Gastrocnemius medialis (tissue), 4 donors: ENCODE measurements around the gene AXIN1.

ENCODE experiments used
- POLR2A ChIP-seq, 2 donors: fragments of 450-650 bp; IDR thresholded peaks; one replicate each; pipeline ENCODE4 v1.6.1; 2017; ENCODE audit warnings: antibody characterized with exemption in 2 of 2, mild to moderate bottlenecking in 2 of 2, moderate library complexity in 2 of 2
- TF ChIP-seq, protein P1 (sequence below), 5 experiments: fragments of 450-650 bp in 3 of 5; fragments of 200-600 bp in 2 of 5; sonication (generic) in 2 of 5; IDR thresholded peaks in 4 of 5; conservative IDR thresholded peaks in 1 of 5; 1 replicate in 4 of 5; 2 replicates in 1 of 5; pipeline ENCODE4 v1.5.1; 2016 to 2019; ENCODE audit warnings: antibody characterized with exemption in 5 of 5, mild to moderate bottlenecking in 3 of 5, moderate library complexity in 3 of 5

DNA sequence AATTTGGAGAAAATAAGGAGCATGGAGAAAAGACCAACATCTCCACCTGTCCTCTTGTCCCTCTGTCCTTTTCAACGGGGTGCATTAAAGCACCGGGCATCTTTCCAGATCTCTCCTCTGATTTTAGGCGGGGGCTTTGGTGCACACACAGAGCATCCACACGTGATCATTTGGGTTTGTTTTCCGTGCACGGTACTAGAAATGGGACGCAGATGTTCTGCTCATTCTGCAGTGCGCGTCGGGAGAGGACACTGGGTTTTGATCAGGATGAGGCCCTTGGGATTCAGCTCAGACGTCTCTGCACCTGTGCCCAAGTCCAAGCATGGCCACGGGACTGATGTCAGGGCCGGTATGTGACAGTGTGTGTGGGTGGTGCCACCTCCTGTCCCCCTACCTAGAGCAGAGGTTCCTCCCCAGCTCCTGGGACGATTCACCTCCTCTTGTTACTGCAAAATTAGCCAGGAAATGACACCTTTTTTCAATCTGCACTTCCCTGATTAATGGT lies 37.7 kb downstream of the AXIN1 start:
- TF ChIP-seq, protein P1, sequence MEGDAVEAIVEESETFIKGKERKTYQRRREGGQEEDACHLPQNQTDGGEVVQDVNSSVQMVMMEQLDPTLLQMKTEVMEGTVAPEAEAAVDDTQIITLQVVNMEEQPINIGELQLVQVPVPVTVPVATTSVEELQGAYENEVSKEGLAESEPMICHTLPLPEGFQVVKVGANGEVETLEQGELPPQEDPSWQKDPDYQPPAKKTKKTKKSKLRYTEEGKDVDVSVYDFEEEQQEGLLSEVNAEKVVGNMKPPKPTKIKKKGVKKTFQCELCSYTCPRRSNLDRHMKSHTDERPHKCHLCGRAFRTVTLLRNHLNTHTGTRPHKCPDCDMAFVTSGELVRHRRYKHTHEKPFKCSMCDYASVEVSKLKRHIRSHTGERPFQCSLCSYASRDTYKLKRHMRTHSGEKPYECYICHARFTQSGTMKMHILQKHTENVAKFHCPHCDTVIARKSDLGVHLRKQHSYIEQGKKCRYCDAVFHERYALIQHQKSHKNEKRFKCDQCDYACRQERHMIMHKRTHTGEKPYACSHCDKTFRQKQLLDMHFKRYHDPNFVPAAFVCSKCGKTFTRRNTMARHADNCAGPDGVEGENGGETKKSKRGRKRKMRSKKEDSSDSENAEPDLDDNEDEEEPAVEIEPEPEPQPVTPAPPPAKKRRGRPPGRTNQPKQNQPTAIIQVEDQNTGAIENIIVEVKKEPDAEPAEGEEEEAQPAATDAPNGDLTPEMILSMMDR (IDR thresholded peaks at IDR 0.05 in 4 of 5, conservative IDR thresholded peaks at IDR 0.05 in 1 of 5) = no peak
- TF ChIP-seq POLR2A (IDR thresholded peaks at IDR 0.05) = no peak
